Measurements from ENCODE around the gene PLEKHG5. TPM values are rescaled to one million over a fixed set of nuclear protein-coding genes. Genes with fewer than 3 reads are reported as not detected.

Gene PLEKHG5
- total RNA-seq, 1 experiment from 2014 or later, result 0.86 TPM

- H3K4me3 ChIP-seq (ENCODE audit: low read depth, low read length, poor library complexity, severe bottlenecking), result peak overlapping the region; percentile 52
- H3K4me1 ChIP-seq (ENCODE audit: insufficient read depth, low read length, poor library complexity, severe bottlenecking), result peaks cover 6% of the 10 kb centered on the region
- no peak overlapping the region for H3K27ac ChIP-seq (ENCODE audit: low read depth, low read length, poor library complexity, severe bottlenecking)
- no peaks in the 10 kb centered on the region for H3K27me3 ChIP-seq (replicated peaks; ENCODE audit: insufficient read depth, low read depth, low read length, poor library complexity)
- no peak for DNase-seq (ENCODE audit: low spot score)
- H3K9me3 ChIP-seq (ENCODE audit: low read depth, low read length, poor library complexity, severe bottlenecking), result no peaks in the 10 kb centered on the region
- CTCF ChIA-PET, result no interaction called here
- intact Hi-C loops (cut with micrococcal nuclease; ENCODE audit: unreplicated experiment), result no loop called here
- POLR2A ChIA-PET (ENCODE audit: low non-redundant PET), result no interaction called here
- BruUV-seq (replicated peaks), result no TSS peak
- TF ChIP-seq CTCF (conservative IDR thresholded peaks at IDR 0.05; ENCODE audit: low read depth, low read length) (no peak), EZH2 (IDR thresholded peaks at IDR 0.05; ENCODE audit: borderline replicate concordance, low read depth, low read length, poor library complexity, severe bottlenecking) (no peak)
- no peaks in the 10 kb centered on the region for H3K36me3 ChIP-seq (ENCODE audit: insufficient read depth, low read length, poor library complexity, severe bottlenecking)
Observed at GRCh38 chr1:6497867-6498575, 6.6 kb upstream of the PLEKHG5 start.

DNA sequence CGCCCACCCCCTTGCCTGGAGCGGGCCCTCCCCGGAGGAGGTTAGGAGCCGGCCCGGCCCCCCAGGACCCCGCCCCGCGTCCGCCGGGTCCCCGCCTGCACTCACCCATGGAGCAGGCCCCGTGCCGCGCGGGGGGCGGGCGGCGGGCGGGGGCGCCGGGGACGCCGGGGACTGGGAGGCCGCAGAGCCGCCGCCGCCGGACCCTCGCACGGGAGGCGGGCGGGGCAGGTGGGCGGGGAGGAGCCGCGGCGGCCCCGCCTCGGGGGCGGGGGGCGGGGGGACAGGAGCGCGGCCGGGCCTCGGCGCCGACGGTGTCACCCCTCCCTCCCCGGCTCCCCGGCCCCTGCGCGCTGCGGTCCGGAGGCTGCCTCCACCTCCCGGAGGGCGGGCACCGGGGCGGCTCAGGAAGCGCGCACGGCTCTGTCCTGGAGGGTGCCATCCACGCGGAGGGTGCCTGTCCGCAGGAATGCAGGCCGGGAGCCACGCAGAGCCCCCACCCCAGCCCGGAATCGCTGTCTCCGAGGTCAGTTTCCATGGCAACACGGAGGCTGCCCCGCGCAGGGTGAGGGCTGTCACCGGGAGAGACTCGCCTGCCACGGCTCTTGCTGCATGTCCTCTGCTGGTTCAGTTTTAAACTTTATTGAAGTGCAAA lies 5.9 kb upstream of the PLEKHG5 start:
- Histone ChIP-seq H3K27me3 (replicated peaks; ENCODE audit: insufficient read depth, low read depth, low read length, poor library complexity) (no peaks in the 10 kb centered on the region), H3K36me3 (ENCODE audit: insufficient read depth, low read length, poor library complexity, severe bottlenecking) (no peaks in the 10 kb centered on the region), H3K9me3 (ENCODE audit: low read depth, low read length, poor library complexity, severe bottlenecking) (no peaks in the 10 kb centered on the region), H3K27ac (ENCODE audit: low read depth, low read length, poor library complexity, severe bottlenecking) (no peak overlapping the region), H3K4me3 (ENCODE audit: low read depth, low read length, poor library complexity, severe bottlenecking) (peak overlapping the region; percentile 52), H3K4me1 (ENCODE audit: insufficient read depth, low read length, poor library complexity, severe bottlenecking) (peaks cover 6% of the 10 kb centered on the region)
- ChIA-PET POLR2A (ENCODE audit: low non-redundant PET) (no interaction called here), CTCF (no interaction called here)
- intact Hi-C loops (cut with micrococcal nuclease; ENCODE audit: unreplicated experiment), result no loop called here
- TF ChIP-seq EZH2 (IDR thresholded peaks at IDR 0.05; ENCODE audit: borderline replicate concordance, low read depth, low read length, poor library complexity, severe bottlenecking) (no peak), CTCF (conservative IDR thresholded peaks at IDR 0.05; ENCODE audit: low read depth, low read length) (no peak)
- BruUV-seq (replicated peaks), result no TSS peak
- peak; percentile 47 for DNase-seq (ENCODE audit: low spot score)

DNA sequence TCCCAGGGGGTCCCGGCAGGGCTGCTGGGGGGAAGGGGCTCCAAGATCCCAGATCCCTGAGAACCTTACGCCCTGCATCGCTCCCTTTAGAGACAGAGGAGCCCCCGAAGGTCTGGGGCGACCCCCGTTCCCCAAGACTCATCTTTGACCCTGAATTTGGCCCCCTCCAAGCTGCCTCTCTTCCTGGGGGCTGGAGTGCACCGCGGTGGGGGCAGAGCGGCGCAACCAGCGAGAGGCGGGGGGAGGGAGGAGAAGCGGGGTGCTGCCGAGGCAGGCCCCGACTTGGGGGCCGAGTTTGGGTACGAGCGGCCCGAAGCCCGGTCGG lies 5.4 kb upstream of the PLEKHG5 start:
- Histone ChIP-seq H3K4me3 (ENCODE audit: low read depth, low read length, poor library complexity, severe bottlenecking) (peak overlapping the region; percentile 52), H3K36me3 (ENCODE audit: insufficient read depth, low read length, poor library complexity, severe bottlenecking) (no peaks in the 10 kb centered on the region), H3K27me3 (replicated peaks; ENCODE audit: insufficient read depth, low read depth, low read length, poor library complexity) (no peaks in the 10 kb centered on the region), H3K4me1 (ENCODE audit: insufficient read depth, low read length, poor library complexity, severe bottlenecking) (peaks cover 6% of the 10 kb centered on the region), H3K9me3 (ENCODE audit: low read depth, low read length, poor library complexity, severe bottlenecking) (no peaks in the 10 kb centered on the region), H3K27ac (ENCODE audit: low read depth, low read length, poor library complexity, severe bottlenecking) (no peak overlapping the region)
- POLR2A ChIA-PET (ENCODE audit: low non-redundant PET), result no interaction called here
- DNase-seq (ENCODE audit: low spot score), result no peak
- CTCF ChIA-PET, result no interaction called here
- no TSS peak for BruUV-seq (replicated peaks)
- no peak for TF ChIP-seq EZH2 (IDR thresholded peaks at IDR 0.05; ENCODE audit: borderline replicate concordance, low read depth, low read length, poor library complexity, severe bottlenecking)
- no peak for TF ChIP-seq CTCF (conservative IDR thresholded peaks at IDR 0.05; ENCODE audit: low read depth, low read length)
- intact Hi-C loops (cut with micrococcal nuclease; ENCODE audit: unreplicated experiment), result no loop called here
